GM18519 (cell line): ENCODE results near the gene GNA15.

Source experiments
- ATAC-seq: cut with Tn5 transposase; IDR thresholded peaks from one replicate; pipeline ENCODE4 v1.9.1; 2021; ENCODE audit warnings: mild to moderate bottlenecking, moderate library complexity; ENCODE audit not compliant: unreplicated experiment, low FRiP score

GNA15 gene

DNA sequence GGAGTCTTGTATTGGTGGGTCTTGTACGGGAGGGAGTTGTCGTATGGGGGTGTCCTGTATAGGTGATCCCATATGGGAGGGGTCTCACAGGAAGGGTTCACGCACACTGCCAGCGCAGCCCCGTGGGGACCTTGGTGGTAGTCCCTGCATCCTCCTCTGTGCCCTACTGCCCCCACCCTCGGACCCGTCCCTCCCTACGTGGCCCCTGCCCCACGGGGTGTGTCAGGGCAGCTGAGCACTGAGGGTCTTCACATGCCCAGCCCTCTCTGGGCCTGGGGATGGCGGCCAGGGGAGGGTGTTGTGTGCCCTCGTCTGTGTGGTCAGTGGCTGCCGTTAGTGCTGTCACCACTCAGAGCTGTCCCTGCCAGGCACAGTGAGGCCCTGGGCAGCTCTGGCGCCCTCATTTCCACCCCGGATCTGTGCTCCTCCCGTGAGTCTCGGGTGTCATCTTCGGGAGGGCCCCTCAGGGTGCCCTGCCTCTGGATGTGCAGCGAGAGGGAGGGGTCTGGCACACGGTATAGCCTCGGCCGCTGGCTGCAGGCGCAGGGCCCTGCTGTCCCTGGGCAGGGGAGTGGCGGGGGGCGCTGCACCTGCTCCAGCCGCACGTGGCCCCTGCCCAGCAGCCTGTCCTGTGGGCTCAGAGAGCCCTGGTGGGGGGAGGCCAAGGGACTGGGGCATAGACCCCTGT, 16.0 kb upstream of the GNA15 start:
- ATAC-seq = no peak

DNA sequence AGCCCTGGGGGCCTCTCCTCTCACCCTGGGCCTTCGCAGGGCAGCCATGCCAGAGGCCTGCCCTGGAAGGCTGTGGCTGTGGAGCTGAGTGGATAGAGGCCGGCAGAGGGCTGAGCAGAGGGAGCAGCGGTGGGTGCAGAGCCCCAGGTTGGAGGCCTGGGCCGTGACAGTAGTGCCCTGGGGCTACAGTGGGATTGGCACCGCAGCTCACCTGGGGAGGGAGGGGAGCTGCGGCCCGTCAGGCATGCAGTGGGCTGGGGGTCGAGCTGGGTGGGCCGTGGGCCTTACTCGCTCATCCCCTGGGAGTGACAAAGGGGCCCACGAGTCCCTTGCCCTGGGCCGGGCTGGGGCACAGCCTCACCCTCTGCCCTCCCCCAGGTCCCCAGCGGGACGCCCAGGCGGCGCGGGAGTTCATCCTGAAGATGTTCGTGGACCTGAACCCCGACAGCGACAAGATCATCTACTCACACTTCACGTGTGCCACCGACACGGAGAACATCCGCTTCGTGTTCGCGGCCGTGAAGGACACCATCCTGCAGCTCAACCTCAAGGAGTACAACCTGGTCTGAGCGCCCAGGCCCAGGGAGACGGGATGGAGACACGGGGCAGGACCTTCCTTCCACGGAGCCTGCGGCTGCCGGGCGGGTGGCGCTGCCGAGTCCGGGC, 15.1 kb upstream of the GNA15 start:
- no peak for ATAC-seq

DNA sequence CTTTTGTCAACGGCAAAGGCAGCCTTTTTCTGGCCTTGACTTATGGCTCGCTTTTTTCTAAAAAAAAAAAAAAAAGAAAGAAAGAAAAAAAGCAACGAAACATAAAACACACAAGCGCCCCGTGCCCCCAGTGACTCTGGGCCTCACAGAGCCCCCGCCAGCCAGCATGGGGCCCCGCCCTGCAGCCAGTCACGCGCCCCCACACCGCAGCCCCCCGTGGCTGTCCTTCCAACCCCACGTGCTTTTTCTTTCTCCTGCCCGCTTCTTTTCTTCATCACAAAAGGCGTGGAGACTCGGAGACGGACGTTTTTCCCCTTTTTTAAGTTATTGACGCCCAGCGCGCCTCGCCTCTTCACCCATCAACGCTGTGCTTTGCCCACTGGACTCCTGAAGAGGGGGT, 14.4 kb upstream of the GNA15 start:
- ATAC-seq = no peak

DNA sequence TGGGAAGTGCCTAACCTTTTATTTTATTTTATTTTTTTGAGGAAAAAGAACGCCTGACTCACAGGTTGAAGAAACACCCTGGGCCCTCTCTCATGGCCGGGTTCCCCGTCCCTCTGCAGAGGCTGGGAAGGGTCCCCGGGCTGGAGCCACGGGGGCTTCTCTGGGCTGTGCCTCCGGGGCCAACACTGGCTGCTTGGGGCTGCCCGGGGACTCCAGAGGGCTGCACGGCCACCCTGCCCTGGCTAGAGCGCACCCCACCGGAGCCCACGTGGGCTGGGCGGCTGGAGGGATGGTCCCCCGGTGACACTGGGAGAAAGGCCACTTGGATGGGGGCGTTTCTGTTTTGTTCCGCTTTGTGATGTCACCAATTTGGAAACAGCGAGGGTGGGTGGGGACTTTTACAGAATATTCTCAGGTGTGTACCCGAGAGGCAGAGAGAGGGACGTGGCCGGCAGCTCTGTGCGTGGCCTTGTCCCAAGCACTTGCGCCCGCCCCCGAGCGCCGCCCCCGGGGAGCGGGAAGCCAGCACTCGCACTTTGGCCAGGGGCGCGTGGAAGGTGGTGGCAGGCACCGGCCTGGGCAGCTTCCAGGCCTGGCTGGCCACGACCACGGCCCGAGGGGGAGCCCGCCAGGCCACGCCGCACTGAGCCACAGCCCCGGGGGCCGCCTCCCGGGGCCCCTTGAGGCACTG, 13.9 kb upstream of the GNA15 start:
- no peak for ATAC-seq

DNA sequence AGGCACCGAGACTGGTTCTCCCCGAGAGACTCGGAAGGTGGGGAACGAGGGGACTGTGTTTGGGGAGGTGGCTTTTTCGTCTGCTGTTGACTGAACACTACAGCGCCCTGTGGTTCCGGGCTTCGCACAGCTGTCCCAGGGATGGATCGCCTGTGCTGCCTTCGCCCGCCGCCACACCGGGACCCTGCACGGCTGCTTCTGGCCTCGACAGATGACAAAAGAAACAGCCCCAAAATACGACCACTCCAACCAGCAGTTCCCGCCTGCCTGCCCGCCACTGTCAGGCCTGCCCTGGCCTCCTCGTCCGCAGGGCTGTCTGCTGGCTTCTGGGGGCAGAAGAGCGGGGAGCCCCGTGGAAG, 13.3 kb upstream of the GNA15 start:
- ATAC-seq = no peak

DNA sequence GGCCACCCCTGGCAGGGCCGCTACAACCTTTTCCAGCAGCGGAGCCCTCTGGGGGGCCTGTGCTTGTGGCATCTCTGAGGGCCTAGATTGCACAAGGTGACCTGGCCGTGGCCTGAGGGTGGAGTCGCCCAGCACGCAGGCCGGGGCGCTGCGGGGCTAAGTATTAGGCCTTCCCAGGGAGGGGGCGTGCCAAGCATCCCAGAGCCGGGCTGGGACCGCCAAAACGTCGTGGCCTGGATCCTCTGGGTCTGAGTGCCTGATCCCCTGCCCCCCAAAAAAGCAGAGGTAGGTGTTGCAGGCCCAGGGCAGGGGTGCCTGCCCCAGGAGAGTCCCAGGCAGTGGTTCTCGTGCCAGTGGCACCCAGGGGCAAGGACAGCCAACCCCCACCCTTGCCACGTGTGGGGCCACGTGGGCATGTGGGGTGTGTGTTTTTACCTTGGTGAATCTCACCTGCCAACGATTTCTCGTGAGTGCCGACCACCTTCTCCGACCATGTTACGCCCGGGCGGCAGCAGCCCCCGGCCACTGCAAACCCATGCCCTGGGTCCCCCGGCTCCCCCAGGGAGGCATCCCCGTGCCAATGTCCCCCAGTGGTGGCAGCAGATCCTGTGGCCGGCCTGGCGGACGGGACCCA, 12.6 kb upstream of the GNA15 start:
- no peak for ATAC-seq

DNA sequence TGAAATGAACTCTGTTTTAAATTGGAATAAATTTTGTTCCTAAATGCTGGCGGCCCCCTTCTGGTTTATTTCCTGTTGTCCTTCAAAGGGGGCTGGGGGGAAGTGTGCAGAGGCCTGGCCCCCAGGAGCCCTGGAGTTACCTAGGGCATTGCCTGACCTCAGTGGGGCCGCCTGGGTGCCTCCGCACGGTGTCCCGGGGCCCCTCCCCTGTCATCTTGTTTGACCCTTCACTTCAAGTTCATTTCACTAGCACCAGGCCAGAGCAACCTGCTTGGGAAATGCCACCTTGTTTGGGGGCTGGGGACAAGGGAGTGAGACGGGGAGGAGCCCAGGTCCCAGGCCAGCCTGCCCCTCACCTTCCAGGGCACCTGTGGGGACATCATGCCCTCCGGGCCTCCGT, 11.9 kb upstream of the GNA15 start:
- no peak for ATAC-seq

DNA sequence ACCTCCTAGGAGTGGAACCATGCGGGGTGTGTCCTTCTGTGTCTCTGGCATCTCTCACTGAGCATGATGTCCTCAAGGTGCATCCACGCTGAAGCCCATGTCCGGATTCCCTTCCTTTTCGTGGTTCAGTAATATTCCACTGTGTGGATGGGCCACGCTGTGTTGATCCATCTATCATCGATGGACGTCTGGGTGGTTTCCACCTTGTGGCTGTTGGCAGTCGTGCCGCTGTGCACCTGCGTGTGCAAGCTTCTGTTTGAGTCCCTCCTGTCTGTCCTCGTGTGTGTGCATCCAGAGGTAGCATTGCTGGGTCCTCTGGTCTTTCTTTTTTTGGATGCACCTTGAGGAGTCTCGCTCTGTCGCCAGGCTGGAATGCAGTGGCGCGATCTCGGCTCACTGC, 11.2 kb upstream of the GNA15 start:
- no peak for ATAC-seq

DNA sequence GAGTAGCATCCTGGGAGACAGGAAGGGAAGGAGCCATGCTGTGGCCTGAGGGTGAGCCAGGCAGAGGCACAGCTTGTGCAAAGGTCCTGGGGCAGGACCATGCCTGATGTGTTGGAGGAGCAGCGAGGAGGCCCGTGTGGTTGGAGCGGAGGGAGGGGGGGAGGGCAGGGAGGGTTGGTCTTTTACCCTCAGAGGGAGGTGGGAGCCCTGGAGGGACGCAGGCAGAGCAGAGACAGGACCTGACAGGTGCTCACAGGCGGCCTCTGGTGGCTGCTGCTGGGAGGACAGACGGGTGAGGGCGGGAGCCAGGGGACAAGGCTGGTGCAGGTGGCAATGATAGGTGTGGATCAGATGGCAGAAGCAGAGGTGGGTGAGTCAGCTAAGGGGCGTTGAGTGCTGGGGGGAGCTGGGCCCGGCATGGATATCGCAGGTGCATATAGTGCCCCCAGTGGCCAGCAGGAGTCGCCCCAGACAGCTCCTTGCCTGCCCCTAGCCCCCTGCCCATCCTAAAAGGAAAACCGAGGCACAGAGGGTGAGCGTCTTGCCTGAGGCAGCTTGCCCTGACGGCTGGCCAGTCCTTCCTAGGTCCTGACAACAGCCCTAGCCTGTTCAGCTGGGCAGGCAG, 9.8 kb upstream of the GNA15 start:
- ATAC-seq = no peak

DNA sequence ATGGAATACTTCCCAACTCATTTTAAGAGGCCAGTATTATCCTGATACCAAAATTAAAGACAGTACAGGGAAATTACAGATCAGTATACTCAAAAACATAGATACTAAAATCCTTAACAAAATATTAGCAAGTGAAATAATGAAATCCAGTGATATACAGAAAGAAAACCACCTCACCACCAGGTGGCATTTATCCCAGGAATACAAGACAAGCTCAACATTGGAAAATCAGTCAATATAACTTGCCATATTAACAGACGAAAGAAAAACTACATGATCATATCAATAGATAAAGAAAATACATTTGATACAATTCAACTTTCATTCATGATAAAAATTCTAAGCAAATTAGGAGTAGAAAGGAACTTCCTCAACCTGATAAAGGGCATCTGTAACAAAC, 6.7 kb upstream of the GNA15 start:
- no peak for ATAC-seq

DNA sequence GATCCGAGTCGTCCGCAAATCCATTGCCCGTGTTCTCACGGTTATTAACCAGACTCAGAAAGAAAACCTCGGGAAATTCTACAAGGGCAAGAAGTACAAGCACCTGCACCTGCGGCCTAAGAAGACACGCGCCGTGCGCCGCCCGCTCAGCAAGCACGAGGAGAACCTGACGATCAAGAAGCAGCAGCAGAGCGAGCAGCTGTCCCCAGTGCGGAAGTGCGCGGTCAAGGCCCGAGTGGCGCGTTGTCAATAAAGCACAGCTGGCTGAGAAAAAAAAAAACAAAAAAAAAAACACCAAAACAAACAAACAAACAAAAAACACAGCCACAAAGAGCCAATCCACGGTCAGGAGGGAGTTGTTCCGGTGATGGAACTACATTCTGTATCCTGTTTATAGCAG, 4.7 kb upstream of the GNA15 start:
- ATAC-seq = no peak

DNA sequence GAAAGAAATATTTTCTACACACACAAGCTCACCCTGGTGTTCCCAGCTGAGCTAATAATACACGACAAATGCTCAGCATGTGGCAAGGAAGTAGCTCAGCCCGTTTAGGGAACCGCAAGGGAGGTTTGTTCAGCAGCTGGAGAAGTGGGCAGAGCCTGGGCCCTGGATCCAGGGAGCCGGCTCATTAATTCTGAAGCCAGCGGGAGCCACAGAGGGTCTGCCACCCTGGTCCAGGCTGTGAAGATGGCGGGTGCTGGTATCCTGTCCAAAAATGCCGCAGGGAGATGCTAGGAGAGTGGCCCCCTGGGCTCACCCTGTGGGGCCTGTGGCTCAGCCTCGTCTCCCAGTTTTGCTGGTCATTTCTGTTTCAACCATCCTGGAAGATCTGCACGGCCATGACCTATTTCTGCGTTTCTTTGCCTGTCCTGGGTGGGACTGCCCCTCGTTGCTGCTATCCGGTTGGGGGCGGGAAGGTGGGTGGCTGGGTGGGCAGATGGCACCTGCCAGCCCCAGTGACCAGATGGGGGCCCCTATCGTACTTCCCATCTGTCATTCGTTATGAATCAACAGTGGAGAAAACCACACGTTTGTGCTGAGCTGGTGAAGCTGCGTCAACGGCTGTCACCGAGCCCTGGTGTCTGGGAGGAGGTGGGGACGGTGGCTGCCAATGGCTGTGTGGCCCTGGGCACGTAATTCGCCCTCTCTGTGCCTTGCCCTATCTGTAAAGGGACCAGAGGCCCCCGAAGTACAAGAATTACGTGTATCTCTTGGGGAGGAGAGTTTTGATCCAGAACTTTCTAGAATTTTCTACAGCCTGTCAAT, 2.7 kb upstream of the GNA15 start:
- ATAC-seq = no peak

DNA sequence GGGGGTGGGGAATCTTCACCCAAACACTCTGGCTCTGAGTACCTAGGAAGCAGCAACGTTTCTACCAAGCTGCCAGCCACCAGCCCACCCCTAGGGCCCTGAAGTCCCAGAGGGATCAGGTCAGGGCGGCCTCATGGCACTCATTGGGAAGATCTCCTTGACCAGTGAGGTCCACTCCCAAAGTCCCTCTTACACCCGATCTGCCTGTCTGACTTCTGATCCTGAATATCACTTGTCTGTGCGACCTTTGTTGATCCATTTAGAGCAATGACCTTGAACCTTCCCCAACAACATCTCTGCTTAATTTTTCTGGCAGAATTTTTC, 2.1 kb upstream of the GNA15 start:
- ATAC-seq = no peak

DNA sequence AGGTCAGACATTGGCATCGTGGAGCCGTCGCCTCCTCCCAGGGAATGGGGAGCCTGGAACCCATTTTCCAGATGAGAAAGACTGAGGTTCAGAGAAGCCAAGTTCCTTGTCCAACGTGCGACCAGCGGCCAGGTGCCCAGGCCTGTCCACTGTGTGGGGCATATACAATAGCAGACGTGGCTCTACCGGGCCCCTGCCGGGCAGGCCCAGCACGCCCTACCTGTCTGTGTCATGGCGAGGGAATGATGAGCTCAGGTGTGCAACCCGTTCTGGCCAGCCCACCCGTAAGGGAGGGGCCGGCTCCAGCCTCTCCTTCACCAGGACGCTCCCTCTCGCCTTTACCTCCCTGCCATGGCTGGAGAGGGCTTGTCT, 837 bp downstream of the GNA15 start:
- no peak for ATAC-seq

DNA sequence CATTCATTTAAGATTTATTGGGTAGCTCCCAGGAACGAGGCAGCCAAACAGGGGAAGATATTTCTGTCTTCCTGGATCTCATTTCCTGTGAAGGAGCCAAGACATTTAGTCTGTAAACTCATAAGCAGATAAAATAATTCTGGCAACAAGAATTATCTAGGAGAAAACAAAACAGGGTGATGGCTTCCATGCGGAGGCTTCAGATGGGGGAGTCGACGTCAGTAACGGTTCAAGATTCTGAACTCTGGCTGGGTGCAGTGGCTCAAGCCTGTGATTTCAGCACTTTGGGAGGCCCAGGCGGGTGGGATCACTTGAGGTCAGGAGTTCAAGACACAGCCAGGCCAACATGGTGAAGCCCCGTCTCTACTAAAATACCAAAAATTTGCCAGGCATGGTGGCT, 1.3 kb downstream of the GNA15 start:
- no peak for ATAC-seq

DNA sequence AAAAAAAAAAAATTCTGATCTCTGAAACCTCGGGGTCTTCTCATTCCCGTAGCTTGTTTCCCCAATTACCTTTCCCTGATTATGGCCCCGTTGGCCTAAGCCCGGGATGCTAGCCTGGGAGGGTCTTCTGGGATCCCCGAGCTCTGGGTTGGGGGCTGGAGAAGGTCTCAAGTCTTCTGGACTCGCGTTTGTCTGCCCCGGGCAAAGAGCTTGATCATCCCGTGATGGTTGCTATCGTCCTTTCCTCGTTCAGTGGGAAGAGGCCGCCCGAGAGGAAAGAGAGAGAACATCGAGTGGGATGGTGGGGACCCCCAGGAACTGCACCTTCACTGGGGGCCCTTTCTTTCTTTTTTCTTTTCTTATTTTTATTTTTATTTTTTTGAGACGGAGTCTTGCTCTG, 2.4 kb downstream of the GNA15 start:
- ATAC-seq = no peak

DNA sequence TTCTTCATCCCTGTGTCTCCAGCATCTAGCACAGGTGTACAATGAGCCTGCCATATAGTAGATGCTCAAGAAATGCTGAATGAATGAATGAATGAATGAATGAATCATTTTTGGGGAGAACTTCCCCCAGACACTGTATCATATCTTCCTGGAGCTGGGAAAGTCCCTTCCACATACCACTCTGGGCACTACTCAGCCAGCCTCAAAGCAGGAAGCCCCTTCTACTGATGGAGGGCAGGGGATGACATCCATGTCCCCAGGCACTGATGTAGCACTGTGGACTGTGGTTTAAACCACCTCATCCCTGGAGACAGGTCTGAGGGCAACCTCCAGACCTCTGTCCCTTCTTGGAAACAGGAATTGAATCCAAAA, 4.8 kb downstream of the GNA15 start:
- ATAC-seq = no peak

DNA sequence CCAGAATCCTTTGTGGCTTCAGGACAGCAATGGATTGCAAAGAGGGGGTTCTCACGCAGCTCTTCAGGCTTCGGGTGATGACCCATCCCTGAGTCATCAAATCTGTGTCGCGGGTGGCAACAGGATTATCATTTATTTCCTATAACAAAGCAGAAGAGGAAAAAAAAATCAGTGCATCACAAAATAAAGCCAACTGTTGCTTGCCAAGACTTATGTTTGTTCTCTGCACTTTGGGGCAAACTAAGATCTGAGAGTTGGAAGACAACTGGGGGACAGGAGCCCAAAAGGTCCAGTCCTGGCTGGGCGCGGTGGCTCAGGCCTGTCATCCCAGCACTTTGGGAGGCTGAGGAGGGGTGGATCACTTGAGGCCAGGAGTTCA, 6.4 kb downstream of the GNA15 start:
- ATAC-seq = no peak

DNA sequence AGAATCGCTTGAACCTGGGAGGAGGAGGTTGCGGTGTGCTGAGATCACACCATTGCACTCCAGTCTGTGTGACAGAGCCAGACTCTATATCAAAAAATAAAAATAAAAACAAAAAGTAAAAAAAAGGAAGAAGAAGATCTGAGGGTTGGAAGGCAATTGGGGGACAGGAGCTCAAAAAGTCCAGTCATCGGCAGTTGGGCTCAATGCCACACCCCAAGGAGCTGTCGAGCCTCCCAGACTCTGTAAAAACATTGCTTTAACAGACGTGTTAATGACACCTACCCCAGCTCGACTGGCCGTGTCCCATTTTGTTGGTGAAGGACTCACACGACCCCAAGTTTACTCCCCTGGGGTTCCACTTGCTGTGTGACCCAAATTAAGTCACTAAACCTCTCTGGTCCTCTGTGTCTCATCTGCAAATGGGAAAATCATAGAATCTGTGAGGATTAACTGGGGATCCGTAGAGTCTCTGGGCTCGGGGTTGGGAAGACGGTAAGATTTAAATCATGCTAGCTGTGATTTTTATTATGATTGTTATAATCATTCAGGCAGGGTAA, 7.0 kb downstream of the GNA15 start:
- no peak for ATAC-seq

DNA sequence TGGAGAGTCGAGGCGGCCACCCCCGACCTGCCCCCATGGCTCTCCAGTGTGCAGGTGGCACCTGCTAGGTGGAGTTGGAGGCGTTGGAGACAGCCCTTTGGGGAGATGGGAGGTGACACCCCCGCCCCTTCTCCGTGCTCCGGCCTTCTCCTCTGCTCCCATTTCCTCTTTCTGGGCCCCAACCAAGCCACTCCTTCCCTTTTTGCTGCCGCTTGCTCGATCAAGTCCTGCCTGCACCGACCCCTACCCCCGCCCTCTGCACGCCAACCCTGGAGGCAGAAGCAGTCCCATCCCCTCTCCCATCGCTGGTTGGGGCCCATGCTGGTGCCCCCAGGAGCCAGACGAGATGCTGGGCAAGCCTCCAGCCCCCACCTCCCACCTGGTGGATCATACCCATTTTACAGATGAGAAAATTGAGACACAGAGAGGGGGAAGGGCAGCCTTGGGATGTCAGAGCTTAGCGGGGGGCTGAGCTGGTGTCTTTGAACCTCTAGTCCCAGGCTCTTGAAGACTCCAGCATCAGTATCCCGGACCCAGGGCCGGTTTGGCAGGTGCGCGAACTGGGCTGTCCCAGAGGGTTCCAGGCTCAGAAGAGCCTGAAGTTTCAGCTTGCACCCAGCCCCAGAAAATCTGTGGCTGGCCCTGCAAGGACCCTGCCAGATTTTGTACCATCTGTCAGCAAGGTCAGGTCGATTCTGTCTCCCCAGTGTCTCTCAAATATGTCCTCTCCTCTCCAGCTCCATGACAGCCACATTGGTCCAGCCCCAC, 10.3 kb downstream of the GNA15 start:
- no peak for ATAC-seq
